AG09319 (cell line): ENCODE results near the gene KCNT2.

ENCODE experiments used
- DNase-seq: peaks from one replicate; pipeline ENCODE4 v3.0.0-alpha.2; 2010; ENCODE audit warnings: low read depth; ENCODE audit errors: extremely low read depth
- TF ChIP-seq, protein P1 (sequence below): IDR thresholded peaks from 2 replicates; pipeline ENCODE4 v1.5.1; 2011; ENCODE audit warnings: low read depth, mild to moderate bottlenecking, inconsistent platforms, low read length, moderate library complexity

KCNT2 gene

DNA sequence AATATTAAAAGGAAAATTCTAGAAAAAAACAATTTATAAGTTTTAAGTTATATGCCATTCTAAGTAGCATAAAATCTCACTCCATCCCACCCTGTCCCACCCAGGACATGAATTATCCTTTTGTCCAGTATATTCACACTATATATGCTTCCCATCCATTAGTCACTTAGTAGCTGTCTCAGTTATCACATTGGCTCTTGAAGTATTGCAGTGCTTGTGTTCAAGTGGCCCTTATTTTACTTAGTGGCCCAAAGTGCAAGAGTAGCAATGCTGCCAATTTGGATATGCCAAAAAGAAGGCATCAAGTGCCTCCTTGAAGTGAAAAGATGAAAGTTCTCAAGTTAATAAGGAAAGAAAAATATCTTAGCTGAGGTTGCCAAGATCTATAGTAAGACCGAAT lies 192.3 kb downstream of the KCNT2 start:
- TF ChIP-seq, protein P1, sequence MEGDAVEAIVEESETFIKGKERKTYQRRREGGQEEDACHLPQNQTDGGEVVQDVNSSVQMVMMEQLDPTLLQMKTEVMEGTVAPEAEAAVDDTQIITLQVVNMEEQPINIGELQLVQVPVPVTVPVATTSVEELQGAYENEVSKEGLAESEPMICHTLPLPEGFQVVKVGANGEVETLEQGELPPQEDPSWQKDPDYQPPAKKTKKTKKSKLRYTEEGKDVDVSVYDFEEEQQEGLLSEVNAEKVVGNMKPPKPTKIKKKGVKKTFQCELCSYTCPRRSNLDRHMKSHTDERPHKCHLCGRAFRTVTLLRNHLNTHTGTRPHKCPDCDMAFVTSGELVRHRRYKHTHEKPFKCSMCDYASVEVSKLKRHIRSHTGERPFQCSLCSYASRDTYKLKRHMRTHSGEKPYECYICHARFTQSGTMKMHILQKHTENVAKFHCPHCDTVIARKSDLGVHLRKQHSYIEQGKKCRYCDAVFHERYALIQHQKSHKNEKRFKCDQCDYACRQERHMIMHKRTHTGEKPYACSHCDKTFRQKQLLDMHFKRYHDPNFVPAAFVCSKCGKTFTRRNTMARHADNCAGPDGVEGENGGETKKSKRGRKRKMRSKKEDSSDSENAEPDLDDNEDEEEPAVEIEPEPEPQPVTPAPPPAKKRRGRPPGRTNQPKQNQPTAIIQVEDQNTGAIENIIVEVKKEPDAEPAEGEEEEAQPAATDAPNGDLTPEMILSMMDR = no peak
- no peak for DNase-seq

GRCh38 chr1:196412326-196412725 lies 195.9 kb downstream of the KCNT2 start:
- DNase-seq = no peak

GRCh38 chr1:196410768-196411167 lies 197.5 kb downstream of the KCNT2 start:
- TF ChIP-seq, protein P1 = no peak
- DNase-seq = no peak

More at GRCh38 chr1:196412326-196412725, 195.9 kb downstream of the KCNT2 start:
- TF ChIP-seq, protein P1 = no peak

DNA sequence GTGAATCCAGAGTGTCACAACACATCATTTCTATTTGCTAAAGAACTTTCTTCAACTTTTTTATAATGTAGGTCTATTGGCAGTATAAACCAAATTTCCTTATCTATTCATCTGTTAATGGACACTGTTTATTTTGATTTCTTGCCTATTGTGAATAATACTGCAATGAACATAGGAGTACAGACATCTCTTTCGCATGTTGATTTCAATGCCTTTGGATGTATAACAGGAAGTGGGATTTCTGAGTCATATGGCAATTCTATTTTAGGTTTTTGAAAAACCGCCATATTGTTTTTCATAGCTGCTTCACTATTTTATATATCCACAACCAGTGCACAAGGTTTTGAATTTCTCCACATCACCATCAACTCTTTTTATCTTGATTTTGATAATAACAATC lies 198.7 kb downstream of the KCNT2 start:
- TF ChIP-seq, protein P1 = no peak
- DNase-seq = no peak

- no peak for DNase-seq
- TF ChIP-seq, protein P1 = no peak
Observed at GRCh38 chr1:196407358-196408051, 200.7 kb downstream of the KCNT2 start.

- DNase-seq = no peak
- TF ChIP-seq, protein P1 = no peak
Observed at GRCh38 chr1:196405839-196406238, 202.4 kb downstream of the KCNT2 start.

- no peak for DNase-seq
- TF ChIP-seq, protein P1 = no peak
Observed at GRCh38 chr1:196403803-196404690, 204.2 kb downstream of the KCNT2 start.
